ENCODE measurements around the gene ADK.

GRCh38 chr10:74103560-74104258, 47.3 kb upstream of the ADK start:
- TF ChIP-seq, protein P1, sequence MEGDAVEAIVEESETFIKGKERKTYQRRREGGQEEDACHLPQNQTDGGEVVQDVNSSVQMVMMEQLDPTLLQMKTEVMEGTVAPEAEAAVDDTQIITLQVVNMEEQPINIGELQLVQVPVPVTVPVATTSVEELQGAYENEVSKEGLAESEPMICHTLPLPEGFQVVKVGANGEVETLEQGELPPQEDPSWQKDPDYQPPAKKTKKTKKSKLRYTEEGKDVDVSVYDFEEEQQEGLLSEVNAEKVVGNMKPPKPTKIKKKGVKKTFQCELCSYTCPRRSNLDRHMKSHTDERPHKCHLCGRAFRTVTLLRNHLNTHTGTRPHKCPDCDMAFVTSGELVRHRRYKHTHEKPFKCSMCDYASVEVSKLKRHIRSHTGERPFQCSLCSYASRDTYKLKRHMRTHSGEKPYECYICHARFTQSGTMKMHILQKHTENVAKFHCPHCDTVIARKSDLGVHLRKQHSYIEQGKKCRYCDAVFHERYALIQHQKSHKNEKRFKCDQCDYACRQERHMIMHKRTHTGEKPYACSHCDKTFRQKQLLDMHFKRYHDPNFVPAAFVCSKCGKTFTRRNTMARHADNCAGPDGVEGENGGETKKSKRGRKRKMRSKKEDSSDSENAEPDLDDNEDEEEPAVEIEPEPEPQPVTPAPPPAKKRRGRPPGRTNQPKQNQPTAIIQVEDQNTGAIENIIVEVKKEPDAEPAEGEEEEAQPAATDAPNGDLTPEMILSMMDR (conservative IDR thresholded peaks at IDR 0.05) = peak; percentile 60
- TF ChIP-seq ZFX (IDR thresholded peaks at IDR 0.05) = no peak
